Measurements from ENCODE around the gene SSR1. TPM values are rescaled to one million over a fixed set of nuclear protein-coding genes. Genes with fewer than 3 reads are reported as not detected.
A peak's percentile ranks its signal among the peaks of the same experiment; 100 is the strongest.

SSR1 gene
- total RNA-seq, 6 experiments from 2014 or later = 60.8 to 110 (median 90.5) TPM

- H3K4me3 ChIP-seq = no peak overlapping the region
- intact Hi-C loops (cut with DNase I) = loop anchor here in 1 of 2 donors (10.0 kb wide), 1 partner anchor 513 kb away; no protein-coding TSS in a partner anchor
- peaks cover 0 to 66% (median 24%) of the 10 kb centered on the region in 4 donors for H3K36me3 ChIP-seq
- no peak overlapping the region for H3K27ac ChIP-seq
- WGBS (ENCODE audit: insufficient coverage, low coverage, low lambda C conversion rate, missing lambda C conversion rate) = 99% methylated on average over 11 of the region's 13 CpGs
- ATAC-seq (no peak), DNase-seq (peak in 1 of 3 donors; percentile 40)
- H3K27me3 ChIP-seq = no peaks in the 10 kb centered on the region
- H3K4me1 ChIP-seq = peaks cover 0 to 20% (median 3%) of the 10 kb centered on the region in 4 donors
- no peaks in the 10 kb centered on the region for H3K9me3 ChIP-seq
- TF ChIP-seq CTCF (IDR thresholded peaks at IDR 0.05) (no peak), POLR2A (IDR thresholded peaks at IDR 0.05) (no peak)
Observed at GRCh38 chr6:7247828-7248227, 65.2 kb downstream of the SSR1 start.

DNA sequence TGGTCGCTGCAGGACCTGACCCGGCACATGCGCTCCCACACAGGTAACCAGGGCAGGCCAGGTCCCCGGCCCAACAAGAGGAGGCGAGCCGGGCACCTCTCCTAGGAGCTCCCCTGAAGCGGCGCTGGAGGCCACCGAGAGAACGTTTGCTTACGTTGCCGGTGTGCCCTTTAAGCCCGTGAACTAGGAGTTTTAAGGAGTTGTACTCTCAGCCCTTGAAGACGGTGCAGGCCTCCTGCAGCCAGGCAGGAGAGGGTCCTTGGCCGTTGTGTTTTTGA, 65.9 kb downstream of the SSR1 start:
- Histone ChIP-seq H3K36me3 (peaks cover 0 to 66% (median 24%) of the 10 kb centered on the region in 4 donors), H3K9me3 (no peaks in the 10 kb centered on the region), H3K4me3 (no peak overlapping the region), H3K27ac (no peak overlapping the region), H3K27me3 (no peaks in the 10 kb centered on the region), H3K4me1 (peaks cover 0 to 27% (median 7%) of the 10 kb centered on the region in 4 donors)
- DNase-seq (peak in 1 of 3 donors; percentile 28), ATAC-seq (no peak)
- no CpG with 5 or more reads among the region's 15 CpGs for WGBS (ENCODE audit: insufficient coverage, low coverage, low lambda C conversion rate, missing lambda C conversion rate)
- intact Hi-C loops (cut with DNase I) = loop anchor here in 1 of 2 donors (10.0 kb wide), 1 partner anchor 512 kb away; no protein-coding TSS in a partner anchor
- no peak for TF ChIP-seq POLR2A (IDR thresholded peaks at IDR 0.05)
- TF ChIP-seq CTCF (IDR thresholded peaks at IDR 0.05) = no peak

DNA sequence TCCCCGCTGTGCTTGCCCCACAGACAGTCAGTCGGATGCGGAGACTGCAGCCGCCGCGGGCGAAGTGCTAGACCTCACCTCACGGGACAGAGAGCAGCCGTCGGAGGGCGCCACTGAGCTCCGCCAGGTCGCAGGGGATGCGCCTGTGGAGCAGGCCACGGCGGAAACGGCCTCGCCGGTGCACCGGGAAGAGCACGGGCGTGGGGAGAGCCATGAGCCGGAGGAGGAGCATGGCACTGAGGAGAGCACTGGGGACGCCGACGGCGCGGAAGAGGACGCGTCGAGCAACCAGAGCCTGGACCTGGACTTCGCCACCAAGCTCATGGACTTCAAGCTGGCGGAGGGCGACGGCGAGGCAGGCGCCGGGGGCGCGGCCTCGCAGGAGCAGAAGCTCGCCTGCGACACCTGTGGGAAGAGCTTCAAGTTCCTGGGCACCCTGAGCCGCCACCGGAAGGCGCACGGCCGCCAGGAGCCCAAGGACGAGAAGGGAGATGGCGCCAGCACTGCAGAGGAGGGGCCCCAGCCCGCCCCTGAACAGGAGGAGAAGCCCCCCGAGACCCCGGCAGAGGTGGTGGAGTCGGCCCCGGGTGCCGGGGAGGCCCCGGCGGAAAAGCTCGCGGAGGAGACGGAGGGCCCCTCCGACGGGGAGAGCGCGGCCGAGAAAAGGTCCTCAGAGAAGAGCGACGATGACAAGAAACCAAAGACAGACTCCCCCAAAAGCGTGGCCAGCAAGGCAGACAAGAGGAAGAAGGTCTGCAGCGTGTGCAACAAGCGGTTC, 66.4 kb downstream of the SSR1 start:
- ATAC-seq = no peak
- H3K27ac ChIP-seq = no peak overlapping the region
- DNase-seq = peak in 1 of 3 donors; percentile 51
- peaks cover 0 to 31% (median 8%) of the 10 kb centered on the region in 4 donors for H3K4me1 ChIP-seq
- WGBS (ENCODE audit: insufficient coverage, low coverage, low lambda C conversion rate, missing lambda C conversion rate) = 92% methylated on average over 37 of the region's 71 CpGs
- TF ChIP-seq POLR2A (IDR thresholded peaks at IDR 0.05) (no peak), CTCF (IDR thresholded peaks at IDR 0.05) (no peak)
- intact Hi-C loops (cut with DNase I) = loop anchor here in 1 of 2 donors (10.0 kb wide), 1 partner anchor 512 kb away; no protein-coding TSS in a partner anchor
- no peak overlapping the region for H3K4me3 ChIP-seq
- H3K27me3 ChIP-seq = no peaks in the 10 kb centered on the region
- H3K36me3 ChIP-seq = peaks cover 0 to 62% (median 24%) of the 10 kb centered on the region in 4 donors
- H3K9me3 ChIP-seq = no peaks in the 10 kb centered on the region

DNA sequence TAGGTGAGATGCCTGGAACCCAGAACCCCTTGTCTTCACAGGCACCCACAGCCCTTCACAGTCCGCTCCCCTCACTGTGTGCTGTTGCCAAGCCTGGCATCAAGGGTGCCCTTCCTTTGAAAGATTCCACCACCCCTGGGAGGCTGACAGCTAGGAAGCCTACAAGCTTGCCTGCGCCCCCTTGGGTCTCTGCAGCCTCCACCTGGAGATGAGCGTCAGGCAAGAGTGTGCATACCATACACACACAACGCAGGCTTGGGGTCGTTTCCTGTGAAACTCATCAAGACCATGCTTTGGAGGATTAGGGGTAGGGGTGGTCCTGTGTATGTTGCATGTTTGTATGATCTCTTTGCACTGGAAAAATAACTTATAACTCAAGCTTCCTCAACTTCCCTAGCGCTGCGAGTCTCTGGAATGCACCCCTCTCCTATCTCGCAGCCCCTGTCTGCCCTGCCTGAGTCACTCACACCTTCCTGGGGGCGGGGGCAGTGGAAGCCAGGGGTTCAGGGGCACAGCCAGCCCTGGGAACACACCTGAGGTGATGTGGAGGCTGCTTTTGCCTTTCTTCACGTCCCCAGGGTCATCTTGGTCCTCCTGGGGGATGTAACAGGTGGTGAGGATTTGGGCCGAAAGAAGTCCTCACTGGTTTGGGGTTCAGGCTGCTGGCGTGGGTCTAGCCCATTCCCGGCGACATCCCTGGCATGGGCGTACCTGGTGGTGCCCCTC, 67.2 kb downstream of the SSR1 start:
- H3K4me3 ChIP-seq = no peak overlapping the region
- intact Hi-C loops (cut with DNase I) = loop anchor here in 1 of 2 donors (10.0 kb wide), 1 partner anchor 511 kb away; no protein-coding TSS in a partner anchor
- H3K27ac ChIP-seq = no peak overlapping the region
- peaks cover 0 to 34% (median 12%) of the 10 kb centered on the region in 4 donors for H3K4me1 ChIP-seq
- no peaks in the 10 kb centered on the region for H3K9me3 ChIP-seq
- no peaks in the 10 kb centered on the region for H3K27me3 ChIP-seq
- peaks cover 0 to 57% (median 24%) of the 10 kb centered on the region in 4 donors for H3K36me3 ChIP-seq
- TF ChIP-seq POLR2A (IDR thresholded peaks at IDR 0.05) = no peak
- TF ChIP-seq CTCF (IDR thresholded peaks at IDR 0.05) = no peak
- DNase-seq (peak in 1 of 3 donors; percentile 35), ATAC-seq (no peak)
- 89% methylated on average over 4 of the region's 15 CpGs for WGBS (ENCODE audit: insufficient coverage, low coverage, low lambda C conversion rate, missing lambda C conversion rate)

All from right lobe of liver (tissue), 6 donors.